GM21529 (cell line): ENCODE results near the gene ACTL9.

ENCODE experiments used
- ATAC-seq: cut with Tn5 transposase; IDR thresholded peaks from one replicate; pipeline ENCODE4 v1.9.1; 2021; ENCODE audit not compliant: unreplicated experiment

The ACTL9 gene

DNA sequence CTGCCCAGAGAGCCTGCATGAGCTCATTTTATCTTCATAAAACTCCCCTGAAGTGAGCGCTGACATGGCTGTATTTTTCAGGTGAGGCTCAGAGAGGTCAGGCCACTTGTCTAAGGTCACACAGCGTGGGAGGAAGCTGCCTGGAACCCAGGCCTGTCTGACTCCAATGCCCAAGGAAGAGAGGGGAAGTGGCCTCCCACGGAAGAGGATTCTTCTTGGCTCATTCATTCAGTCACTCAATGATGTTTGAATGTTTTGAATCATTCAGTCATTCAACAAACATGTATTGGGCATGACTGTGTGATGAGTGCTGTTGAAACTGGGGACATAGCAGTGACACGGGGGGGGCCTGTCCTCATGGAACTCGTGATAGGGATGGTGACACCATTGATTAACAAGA is 12.0 kb downstream of the ACTL9 start:
- ATAC-seq, result no peak

DNA sequence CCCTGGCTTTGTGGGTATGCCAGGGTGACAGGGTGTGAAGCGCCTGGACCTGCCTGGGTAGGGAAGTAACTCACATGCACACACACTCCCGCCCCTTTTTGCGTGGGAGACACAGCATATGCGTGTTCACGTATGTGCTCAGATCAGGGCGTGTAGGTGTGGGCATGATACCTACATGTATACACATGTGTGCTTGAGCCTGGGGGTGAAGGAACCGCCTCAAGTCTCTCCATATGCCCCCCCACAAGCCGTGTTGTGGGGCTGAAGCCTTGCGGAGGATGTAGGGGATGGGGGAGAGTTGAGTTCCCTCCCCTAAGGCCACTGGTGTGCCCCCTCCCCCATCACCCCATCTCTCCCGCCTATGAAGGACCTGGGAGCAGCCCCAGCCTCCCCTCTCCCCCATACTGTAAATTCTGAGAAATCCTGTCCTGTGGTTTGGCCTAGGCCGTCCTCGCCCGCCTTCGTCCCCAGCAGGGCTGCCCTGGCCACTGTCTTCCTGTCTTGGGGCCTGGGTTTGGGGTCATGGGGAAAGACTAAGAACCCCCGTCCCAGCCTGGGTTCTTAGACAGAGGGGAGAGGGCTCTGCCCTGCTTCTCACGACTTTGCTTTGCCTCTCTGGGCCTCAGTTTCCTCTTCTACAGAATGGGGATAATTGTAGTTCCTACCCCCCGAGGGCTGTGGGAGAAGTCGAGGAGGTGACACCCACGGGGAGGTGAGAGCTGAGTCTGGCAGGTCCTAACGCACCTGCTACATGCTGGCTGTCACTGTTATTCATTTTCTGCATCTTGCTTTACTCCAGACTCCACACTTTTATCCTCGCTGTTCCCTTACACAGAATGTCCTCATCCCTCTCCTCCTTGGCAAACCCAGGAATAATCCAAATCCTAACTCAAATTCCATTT is 14.3 kb downstream of the ACTL9 start:
- no peak for ATAC-seq

DNA sequence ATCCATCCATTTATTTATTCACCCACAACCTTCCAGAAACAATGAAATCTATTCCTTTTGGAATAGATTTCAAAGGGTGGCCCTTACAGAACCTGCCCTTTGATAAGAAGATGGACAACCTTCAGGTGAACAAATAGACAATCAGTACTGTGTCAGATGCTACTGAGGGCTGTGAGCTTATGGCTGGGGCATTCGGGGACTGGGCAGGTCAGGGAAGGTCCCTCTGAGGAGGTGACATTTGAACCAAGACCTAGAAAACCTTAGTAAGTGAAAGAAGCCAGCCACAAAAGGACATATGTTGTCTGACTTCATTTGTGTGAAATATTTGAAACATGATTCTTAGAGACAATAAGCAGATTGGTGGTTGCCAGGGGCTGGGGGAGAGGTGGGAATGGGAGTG is 15.7 kb downstream of the ACTL9 start:
- ATAC-seq, result no peak

DNA sequence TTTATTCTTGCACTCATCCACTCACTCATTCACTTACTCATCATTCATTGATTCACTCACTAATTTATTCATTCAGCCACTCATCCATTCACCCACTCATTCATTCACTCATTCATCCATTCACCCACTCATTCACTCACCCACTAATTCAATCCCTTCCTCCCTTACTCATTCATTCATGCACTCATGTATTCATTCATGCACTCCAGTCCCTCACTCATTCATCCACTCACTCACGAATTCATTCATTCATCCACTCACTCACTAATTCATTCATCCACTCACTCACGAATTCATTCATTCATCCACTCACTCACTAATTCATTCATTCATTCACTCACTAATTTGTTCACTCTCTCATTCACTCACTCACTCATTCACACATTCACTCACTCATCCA is 16.1 kb downstream of the ACTL9 start:
- no peak for ATAC-seq

DNA sequence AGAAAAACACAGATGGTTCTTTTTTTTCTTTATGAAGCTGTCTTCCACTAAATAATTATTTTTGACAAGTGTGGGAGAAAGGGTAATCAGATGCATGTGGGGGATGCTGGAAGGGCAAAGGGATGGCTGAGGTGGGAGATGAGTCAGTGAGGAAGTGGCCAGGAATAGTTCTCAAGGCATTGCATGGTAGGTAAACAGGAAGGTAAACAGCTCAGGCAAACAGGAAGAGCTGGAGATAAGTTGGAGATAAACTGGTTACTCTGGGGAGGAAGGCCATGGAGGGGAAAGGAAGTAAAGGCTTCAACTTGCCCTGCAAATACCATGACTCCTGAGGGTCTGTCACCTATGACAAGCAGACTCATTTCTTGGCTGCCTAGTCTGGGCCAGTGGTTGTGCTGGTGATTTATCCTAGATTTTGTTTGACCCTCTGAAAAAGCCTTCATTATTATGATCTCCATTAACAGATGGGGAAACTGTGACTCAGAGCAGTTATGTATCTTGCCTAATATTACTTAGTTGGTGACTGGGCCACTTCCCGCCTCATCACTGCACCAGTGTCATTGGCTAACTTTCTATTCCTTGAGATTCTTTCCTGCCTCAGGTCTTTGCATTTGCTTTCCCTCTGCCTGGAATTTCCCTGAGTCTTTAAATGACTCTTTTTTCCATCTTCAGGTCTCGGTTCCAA is 17.1 kb downstream of the ACTL9 start:
- no peak for ATAC-seq

DNA sequence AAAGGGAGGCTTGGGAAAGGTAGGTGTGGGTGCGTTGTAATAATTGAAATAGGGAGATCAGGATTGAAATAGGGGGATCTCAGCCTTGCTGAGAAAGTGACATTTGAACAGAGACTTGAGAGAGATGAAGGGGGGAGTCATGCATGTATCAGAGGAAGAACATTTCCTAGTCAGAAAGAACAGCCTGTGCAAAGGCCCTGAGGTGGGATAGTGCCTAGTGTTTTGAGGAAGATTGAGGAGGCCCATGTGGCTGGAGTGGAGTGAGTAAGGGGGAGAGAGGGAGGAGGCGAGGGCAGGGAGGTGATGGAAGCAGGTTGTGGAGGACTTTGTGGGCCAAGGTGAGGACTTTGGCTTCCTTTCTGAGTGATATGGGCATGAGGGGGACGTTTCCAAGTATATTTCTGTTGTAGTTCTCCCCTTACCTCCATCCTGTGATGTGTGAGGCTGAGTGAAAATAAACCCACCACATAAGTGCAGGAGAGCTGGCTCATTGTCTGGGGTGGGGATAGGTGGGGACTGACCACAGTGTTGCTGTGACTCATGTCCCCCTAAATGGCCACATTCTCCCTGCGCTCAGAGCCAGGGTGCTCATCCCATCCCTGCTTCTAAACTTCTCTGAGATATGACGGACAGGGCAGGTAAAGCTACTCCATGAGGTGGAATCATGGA is 17.8 kb downstream of the ACTL9 start:
- no peak for ATAC-seq

DNA sequence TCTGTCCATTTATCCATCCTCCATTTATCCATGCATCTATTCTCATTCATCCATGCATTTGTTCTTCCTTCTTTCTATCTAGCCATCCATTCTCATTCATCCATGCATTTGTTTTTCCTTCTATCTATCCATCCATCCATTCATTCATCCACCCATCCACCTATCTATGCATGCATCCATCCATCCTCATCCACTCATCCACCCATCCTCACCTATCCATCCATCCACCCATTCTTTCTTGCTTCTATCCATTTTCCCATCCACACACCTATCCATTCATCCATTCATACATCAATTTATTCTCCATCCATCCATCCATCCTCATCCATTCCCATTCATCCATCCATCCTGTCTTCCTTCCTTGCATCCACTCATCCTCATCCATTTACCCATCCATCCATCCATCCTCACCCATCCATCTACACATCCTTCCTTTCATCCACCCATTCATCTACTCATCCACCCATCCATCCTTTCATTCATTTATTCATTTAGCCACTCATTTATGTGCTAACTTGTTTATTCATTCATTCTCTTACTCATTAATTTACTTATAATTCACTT is 20.3 kb downstream of the ACTL9 start:
- ATAC-seq, result no peak

DNA sequence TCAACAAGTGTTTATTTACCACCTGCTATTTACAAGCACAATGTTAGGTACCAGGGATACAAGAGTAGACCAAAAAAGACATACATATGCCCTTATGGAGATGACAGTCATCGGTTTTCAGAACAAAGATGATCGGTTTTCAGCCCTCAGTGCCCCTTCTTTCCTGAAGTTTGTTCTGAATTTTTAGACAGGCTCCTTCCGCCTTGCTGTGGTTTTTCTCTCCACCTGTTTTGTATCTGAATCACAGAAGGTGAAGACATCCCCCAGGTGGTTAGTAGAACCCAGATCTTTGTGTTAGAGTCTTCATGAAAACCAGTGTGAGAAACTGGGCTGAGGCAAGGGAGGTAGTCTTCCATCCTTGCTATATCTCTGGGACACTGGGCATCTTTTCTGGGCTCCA is 23.5 kb downstream of the ACTL9 start:
- no peak for ATAC-seq

DNA sequence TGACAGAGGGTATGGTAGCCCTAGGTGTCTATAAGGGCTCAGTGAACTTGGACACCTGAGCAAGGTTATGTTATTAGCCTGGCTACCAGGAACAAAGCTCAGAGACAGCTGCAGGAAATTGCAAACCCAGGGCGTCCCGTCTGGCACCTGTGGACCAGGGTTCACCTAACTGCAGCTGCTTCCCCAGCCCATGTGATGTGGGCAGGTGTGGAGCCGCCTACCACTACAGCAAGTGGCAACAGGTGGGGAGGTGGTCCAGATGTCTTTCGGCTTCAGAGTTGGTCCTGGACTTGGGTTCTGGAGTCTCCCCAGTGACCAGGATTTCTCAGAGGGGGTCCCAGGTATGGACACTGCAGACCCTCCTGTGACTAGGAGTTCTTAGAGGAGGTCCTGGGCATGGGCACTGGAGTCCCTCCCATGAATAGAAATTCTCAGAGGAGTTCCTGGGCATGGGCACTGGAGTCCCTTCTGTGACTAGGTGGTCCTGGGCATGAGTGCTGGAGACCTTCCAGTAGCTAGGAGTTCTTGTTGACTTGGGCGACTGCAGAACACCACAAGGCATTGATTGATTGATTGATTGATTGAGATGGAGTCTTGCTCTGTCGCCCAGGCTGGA is 25.2 kb downstream of the ACTL9 start:
- no peak for ATAC-seq

DNA sequence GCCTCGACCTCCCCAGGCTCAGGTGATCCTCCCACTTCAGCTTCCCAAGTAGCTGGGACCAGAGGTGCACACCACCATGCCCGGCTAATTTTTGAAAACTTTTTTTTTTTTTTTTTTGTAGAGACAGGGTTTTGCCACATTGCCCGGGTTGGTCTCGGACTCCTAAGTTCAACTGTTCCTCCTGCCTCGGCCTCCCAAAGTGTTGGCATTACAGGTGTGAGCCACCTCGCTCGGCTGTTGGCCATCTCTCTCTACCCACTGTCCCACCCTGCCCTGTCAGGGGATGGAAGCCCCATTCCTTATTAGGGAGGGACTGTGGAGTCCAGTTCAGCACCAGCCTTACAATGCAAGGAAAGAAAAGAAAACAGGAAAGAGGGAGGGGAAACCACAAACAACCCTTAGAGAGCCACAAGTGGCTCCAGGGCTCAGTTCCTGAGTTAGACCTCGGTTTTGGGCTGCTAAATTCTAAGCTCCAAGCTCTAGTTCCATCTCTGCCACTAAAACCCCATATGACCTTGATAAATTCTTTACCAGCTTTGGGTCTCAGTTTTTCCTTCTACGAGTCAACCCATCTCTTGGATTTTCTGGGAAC is 31.7 kb downstream of the ACTL9 start:
- no peak for ATAC-seq

DNA sequence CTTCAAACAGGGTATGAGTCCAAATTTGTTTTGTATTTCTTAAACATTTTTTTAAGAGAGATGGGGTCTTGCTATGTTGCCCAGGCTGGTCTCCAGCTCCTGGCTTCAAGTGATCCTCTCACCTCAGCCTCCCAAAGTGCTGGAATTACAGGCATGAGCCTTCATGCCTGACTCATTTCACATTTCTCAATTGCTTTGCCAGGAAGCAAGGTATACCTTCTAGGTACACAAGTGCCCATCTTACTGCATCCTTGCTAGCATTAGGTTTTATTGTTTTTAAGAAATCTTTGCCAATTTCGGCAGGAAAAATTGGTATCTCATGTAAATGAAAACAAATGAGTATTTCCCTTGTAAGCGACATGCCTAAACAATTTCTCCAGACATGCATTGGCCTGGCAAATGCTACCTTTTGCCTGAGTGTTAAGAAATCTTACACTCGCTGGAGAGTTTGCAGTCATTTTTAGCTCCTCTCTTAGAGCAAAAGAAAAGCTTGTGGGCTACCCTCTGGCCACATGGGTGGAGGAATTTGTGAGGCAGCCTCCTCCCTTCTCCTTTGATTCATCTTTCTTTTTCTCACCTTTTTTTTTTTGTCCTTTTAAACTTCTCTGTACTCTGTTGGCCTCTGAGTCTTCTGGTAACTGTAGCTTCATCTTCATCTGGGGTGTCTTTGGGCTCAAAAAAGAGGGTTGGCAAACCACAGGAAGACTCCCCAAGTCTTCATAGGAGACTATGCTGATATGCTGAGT is 33.0 kb downstream of the ACTL9 start:
- ATAC-seq, result no peak

DNA sequence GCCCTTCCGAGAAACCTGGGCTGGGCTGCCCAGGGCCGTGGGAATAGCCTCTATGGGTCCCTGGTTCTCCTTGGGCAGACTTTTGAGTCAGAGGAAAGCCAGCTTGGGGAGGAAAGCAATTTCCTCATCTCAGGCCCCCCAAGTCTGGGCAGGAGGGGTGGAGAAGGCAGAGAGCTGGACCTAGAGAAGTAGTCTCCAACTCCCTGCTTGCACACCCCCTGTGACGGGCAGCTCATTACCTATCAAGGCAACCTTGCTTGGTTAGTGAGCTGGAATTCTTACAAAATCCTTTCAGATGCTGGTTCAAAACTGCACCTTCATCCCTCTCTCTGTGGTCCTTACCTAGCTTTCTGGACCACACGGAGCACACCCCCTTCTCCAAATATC is 33.9 kb downstream of the ACTL9 start:
- ATAC-seq, result no peak

DNA sequence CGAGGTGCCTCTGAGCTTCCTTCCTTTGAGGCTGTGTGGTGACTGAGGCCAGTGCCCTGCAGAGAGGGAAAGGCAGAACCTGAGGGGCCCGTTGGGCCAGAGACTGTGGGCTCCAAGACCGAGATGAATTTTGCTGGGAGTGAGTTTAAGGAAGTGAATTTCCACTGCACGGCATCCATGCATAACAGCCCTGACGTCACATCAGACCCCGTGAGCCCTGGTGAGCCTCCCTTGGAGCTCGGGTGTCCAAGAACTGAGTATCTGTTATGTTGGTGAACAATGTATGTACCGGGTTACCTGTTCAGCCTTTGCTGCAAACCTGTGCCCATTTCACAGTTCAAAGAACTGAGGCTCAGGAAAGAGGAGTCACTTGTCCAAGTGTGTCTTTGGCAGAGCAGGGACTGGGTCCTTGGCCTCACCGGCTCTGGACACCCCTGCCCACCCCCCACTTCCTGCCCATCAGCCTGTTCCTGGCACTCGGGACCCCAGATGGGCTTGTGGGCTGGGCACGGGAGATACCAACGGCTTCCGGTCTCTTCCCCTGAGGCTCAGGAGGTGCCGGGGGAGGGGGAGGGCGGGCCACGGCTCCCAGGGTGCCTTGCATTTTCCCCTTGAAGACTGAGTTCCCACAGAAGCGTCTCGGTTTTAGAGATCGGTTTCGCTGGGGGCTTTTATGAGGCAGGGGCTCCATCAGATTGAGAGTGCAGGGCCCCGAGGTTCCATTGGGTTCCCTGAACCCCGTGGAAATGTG is 34.5 kb downstream of the ACTL9 start:
- no peak for ATAC-seq

DNA sequence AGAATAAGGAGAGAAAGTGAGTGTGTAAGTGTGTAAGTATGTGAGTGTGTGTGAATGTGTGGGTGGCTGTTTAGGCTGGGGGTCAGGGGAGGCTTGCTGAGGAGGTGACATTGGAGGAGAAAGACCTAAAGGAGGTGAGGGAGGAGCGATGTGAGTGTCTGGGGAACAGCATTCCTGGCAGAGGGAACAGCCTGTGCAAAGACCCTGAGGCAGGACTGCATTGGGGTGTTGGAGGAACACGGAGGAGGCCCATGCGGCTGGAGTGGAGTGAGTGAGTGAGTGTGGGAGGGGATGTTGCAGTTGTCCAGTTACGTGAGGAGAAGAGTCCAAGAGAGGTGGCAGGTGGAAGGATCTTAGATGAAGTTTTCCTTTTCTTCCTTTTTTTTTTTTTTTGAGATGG is 36.3 kb downstream of the ACTL9 start:
- ATAC-seq, result no peak

DNA sequence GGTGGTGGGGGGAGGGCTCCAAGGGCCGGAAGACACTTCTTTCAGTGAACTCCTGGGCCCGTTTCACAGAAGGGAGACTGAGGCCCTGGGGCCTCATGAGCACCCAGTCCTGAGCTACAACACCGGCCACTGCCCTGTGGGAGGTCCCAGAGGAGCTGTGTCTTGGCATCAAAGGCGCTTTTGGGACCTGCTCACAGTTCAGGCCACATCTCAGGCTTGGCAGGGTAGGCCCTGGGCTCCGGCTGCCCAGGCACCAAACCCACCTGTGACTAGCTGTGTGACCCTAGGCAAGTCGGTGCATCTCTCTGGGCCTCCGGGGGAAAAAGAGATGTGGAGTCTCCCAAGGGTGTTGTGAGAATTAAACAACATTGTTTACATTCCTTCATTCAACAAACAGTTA is 38.7 kb downstream of the ACTL9 start:
- ATAC-seq, result no peak

DNA sequence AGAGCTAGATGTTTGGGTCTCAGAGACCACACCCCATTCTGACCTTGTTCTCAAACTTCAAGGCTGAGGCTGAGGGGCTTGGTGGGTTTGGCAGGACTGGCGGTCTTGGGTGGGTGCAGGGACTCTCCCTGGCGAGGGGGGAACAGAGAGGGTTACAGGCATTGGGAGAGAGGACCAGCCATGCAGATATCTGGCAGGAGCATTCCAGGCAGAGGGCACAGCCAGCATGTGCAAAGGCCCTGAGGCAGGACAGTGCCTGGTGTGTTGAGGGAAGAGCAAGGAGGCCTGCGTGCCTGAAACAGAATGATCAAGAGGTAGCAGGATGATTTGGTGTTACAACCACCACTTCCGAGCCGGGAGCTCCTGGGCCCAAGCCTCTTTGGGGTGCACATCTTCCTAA is 40.7 kb downstream of the ACTL9 start:
- no peak for ATAC-seq

DNA sequence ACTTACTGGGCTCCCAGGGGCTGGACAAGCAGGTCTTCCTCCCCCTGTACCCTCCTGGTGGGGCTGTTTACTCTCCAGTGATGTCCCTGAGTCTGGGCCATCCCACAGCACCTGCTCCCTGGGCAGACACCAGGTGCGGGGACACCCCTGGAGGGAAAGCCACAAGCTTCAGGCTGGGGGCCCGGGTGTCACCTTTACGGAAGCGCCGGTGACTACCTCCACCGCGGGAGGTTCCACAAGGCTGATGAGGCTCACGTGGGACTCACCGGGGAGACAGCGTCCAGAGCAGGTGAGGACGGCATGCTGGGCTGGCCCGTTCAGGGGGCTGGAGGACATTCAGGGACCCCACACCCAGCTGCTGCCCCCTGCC is 43.3 kb downstream of the ACTL9 start:
- no peak for ATAC-seq

DNA sequence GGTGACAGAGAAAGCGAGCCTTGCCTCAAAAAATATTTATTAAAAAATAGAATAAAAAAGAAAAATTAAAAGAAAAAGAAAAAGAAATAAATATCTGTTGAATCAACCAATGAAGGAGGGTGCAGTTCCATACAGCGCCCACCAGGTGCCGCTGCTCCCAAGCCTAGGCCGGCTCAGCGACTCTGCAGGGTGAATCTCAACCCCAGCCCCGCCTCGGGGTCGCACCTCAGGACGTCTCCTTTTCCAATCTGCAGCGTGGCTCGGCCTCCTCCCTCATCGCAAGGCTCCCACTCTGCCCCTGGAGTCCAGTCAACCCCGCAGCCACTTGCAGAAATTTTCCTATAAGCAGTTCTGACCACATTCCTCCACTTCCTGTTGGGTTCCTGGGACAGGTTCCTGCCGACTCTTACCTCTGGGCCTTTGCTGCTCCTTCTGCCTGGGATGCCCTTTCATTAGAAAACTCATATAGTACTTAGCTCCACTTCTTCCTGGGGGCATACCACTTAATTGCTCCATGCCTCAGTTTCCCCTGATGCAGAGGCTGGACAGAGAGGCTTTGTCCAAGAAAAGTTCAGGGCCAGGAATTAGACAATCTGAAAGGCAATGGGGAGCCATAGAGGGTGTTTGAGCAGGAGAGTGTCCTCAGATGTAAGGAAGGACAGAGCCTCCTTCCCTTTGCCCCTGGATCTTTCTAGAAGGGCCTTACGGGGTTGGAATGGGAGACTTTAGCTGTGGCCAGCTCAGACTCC is 43.8 kb downstream of the ACTL9 start:
- no peak for ATAC-seq

DNA sequence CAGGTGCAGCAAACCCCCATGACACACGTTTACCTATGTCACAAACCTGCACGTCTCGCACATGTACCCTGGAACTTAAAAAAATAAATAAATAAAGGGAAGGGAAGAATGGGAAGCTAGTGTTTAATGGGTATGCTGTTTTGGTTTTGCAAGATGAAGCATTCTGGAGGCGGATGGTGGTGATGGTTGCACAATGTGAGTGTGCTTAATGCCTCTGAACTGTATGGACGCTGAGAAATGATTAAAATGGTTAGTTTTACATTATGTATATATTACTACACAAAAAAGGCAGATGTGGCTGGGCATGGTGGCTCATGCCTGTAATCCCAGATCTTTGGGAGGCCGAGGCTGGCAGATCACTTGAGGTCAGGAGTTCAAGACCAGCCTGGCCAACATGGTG is 50.4 kb downstream of the ACTL9 start:
- no peak for ATAC-seq
